Measurements from ENCODE around the gene PLEKHJ1. TPM values are rescaled to one million over a fixed set of nuclear protein-coding genes. Genes with fewer than 3 reads are reported as not detected.

Gene PLEKHJ1
- total and polyA plus RNA-seq, 4 donors, result 24.9 to 56.2 (median 44.3) TPM

DNA sequence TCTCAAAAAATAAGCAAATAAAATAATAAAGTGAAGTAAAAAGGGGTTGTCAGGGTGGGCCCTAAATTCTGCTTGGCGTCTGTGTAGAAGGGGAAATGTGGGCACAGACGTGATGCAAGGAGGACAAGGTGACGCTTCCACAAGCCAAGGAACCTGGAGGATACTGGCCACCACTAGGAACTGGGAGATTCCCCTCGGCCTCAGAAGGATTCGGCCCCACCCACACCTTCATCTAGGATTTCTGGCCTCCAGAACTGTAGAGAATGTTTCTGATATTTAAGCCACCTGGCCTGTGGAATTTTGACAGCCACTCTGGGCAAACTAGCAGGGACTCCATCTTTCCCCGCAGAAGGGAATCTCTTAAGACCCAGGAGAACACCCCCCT is 1.1 kb downstream of the PLEKHJ1 start:
- WGBS, 2 donors, result 60 to 61% methylated on average over 6 of the region's 6 CpGs
- Histone ChIP-seq H3K9me3 (ENCODE audit: control insufficient read depth, low read length) (no peaks in the 10 kb centered on the region), H3K4me1 (ENCODE audit: control insufficient read depth in 1 of 2, insufficient read depth in 2 of 2, low read length in 2 of 2) (no peaks in the 10 kb centered on the region), H3K27me3 (ENCODE audit: control insufficient read depth in 1 of 2, insufficient read depth in 2 of 2, low read length in 1 of 2) (no peaks in the 10 kb centered on the region), H3K27ac (ENCODE audit: low read depth in 1 of 2, low read length in 2 of 2) (no peak overlapping the region), H3K4me3 (ENCODE audit: low read length in 2 of 2) (peak overlapping the region; percentile 85 to 94), H3K36me3 (ENCODE audit: control insufficient read depth in 1 of 2, insufficient read depth in 2 of 2, low read length in 1 of 2) (peaks cover 0 to 2% of the 10 kb centered on the region in 2 donors)
- ATAC-seq (ENCODE audit: low FRiP score) (no peak), DNase-seq (no peak)
- intact Hi-C loops (cut with DNase I), result loop anchor here (5.0 kb wide), 4 partner anchors 37 to 157 kb away; partner anchors contain the start of gene DOT1L (in 1 of the 2)

DNA sequence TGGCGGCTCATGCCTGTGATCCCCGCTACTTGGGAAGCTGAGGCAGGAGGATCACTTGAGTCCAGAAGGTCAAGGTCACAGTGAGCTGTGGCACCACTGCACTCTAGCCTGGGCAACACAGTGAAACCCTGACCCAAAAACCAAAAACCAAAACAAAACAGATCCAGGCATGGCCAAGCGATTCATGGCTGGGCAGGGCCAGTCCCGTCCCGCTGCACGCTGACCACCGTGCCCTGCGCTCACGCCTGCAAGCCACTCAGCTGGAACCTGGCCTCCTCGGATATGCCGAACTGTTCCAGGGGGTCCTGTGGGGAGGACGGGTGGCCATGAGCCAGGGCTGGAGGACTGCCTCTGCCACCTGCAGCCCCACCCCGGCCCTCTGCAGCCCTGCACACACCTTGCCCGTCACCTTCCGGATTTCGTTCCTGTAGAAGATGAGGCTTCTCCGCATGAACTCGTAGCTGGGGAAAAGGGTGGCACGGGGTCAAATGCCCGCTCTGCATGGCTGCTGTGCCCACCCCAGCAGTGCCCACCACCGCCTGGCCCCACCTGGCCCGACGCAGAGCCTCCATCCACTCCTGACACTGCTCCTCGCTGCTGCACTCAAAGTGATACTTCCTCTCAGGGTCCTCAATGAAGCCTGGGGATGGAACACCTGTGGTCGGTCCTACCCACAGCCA is 2.4 kb downstream of the PLEKHJ1 start:
- WGBS, 2 donors, result 91 to 92% methylated on average over 25 of the region's 25 CpGs
- intact Hi-C loops (cut with DNase I), result loop anchor here in 1 of 2 donors (5.0 kb wide), 1 partner anchor 71 kb away; the partner anchor contains the start of gene DOT1L
- Histone ChIP-seq H3K4me1 (ENCODE audit: control insufficient read depth in 1 of 2, insufficient read depth in 2 of 2, low read length in 2 of 2) (no peaks in the 10 kb centered on the region), H3K27me3 (ENCODE audit: control insufficient read depth in 1 of 2, insufficient read depth in 2 of 2, low read length in 1 of 2) (no peaks in the 10 kb centered on the region), H3K4me3 (ENCODE audit: low read length in 2 of 2) (no peak overlapping the region), H3K9me3 (ENCODE audit: control insufficient read depth, low read length) (no peaks in the 10 kb centered on the region), H3K27ac (ENCODE audit: low read depth in 1 of 2, low read length in 2 of 2) (no peak overlapping the region), H3K36me3 (ENCODE audit: control insufficient read depth in 1 of 2, insufficient read depth in 2 of 2, low read length in 1 of 2) (peaks cover 0 to 2% of the 10 kb centered on the region in 2 donors)
- ATAC-seq (ENCODE audit: low FRiP score), result no peak
- DNase-seq, result no peak

DNA sequence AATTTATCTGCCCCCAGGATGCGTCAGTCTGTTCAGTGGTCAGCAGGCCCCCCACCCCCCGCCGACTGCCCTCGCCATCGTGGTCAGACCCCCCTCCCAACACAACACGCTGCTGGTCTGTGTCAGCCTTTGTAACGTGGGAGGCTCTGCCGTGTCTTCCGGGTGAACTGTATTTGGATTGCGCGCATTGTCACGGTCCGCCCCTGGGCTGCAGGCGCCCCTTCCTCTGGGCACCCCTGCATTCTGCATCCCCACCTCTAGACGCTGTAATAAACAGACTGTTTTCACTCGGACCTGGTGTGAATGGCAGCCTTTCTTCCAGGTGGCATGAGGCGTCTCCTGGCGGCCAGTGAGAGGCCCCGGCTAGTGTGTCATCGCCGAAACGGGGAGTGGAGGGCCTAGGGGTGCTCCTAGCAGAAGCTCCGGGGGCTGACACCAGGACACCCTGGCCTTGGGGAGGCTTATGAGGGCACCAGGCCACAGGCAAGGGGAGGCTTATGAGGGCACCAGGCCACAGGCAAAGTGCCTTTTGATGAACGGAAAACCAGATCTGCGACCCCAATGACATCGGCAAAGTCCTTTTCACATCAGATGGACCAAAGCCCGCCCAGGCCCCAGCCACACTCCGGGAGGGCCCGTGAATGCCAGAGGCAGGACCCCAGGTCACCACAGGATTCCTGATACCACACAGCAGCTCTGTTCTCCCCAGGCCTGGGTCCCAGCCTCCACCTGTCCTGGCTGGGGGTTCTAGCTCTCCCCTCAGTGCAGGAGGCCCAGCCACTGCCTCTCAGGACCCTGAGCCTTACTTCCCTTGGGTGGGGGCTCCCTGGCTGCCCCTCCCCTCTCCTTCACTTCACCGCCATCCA is 3.6 kb downstream of the PLEKHJ1 start:
- Histone ChIP-seq H3K27me3 (ENCODE audit: control insufficient read depth in 1 of 2, insufficient read depth in 2 of 2, low read length in 1 of 2) (no peaks in the 10 kb centered on the region), H3K27ac (ENCODE audit: low read depth in 1 of 2, low read length in 2 of 2) (no peak overlapping the region), H3K4me1 (ENCODE audit: control insufficient read depth in 1 of 2, insufficient read depth in 2 of 2, low read length in 2 of 2) (no peaks in the 10 kb centered on the region), H3K4me3 (ENCODE audit: low read length in 2 of 2) (no peak overlapping the region), H3K9me3 (ENCODE audit: control insufficient read depth, low read length) (no peaks in the 10 kb centered on the region), H3K36me3 (ENCODE audit: control insufficient read depth in 1 of 2, insufficient read depth in 2 of 2, low read length in 1 of 2) (peaks cover 0 to 2% of the 10 kb centered on the region in 2 donors)
- 83 to 84% methylated on average over 30 of the region's 30 CpGs for WGBS, 2 donors
- no peak for DNase-seq
- no peak for ATAC-seq (ENCODE audit: low FRiP score)
- intact Hi-C loops (cut with DNase I), result loop anchor here in 1 of 2 donors (5.0 kb wide), 1 partner anchor 70 kb away; the partner anchor contains the start of gene DOT1L

DNA sequence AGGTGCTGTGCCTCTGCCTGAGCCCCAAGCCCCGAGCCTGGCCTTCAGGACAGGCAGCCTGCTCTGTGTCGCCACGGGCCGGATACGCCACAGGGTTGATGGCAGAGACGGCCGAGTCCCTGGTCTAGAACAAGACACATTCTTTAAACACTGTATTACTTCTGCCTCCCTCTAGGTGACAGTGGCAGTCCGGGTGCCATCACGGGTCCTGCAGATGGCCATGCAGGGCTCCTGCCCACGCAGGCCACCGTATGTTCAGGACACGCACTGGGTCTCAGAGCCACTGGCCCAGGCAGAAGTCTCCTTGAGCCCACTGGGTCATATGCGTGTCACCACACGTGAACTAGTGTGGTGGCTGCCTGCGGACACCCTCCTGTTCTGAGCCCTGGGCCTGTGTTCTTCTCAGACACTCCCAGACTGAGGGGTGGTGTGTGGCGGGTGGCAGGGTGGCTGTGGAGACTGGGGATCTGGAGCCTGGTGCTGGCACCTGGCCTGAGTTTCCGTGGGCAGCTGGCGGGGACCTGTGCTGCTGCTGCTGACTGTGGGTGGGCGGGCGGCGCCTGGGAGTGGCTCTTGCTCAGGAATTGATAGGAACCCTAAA is 4.4 kb downstream of the PLEKHJ1 start:
- ATAC-seq (ENCODE audit: low FRiP score), result no peak
- Histone ChIP-seq H3K4me3 (ENCODE audit: low read length in 2 of 2) (no peak overlapping the region), H3K27ac (ENCODE audit: low read depth in 1 of 2, low read length in 2 of 2) (no peak overlapping the region), H3K36me3 (ENCODE audit: control insufficient read depth in 1 of 2, insufficient read depth in 2 of 2, low read length in 1 of 2) (peaks cover 0 to 2% of the 10 kb centered on the region in 2 donors), H3K4me1 (ENCODE audit: control insufficient read depth in 1 of 2, insufficient read depth in 2 of 2, low read length in 2 of 2) (no peaks in the 10 kb centered on the region), H3K9me3 (ENCODE audit: control insufficient read depth, low read length) (no peaks in the 10 kb centered on the region), H3K27me3 (ENCODE audit: control insufficient read depth in 1 of 2, insufficient read depth in 2 of 2, low read length in 1 of 2) (no peaks in the 10 kb centered on the region)
- no peak for DNase-seq
- 68 to 69% methylated on average over 21 of the region's 21 CpGs for WGBS, 2 donors
- intact Hi-C loops (cut with DNase I), result loop anchor here in 1 of 2 donors (5.0 kb wide), 1 partner anchor 69 kb away; the partner anchor contains the start of gene DOT1L

DNA sequence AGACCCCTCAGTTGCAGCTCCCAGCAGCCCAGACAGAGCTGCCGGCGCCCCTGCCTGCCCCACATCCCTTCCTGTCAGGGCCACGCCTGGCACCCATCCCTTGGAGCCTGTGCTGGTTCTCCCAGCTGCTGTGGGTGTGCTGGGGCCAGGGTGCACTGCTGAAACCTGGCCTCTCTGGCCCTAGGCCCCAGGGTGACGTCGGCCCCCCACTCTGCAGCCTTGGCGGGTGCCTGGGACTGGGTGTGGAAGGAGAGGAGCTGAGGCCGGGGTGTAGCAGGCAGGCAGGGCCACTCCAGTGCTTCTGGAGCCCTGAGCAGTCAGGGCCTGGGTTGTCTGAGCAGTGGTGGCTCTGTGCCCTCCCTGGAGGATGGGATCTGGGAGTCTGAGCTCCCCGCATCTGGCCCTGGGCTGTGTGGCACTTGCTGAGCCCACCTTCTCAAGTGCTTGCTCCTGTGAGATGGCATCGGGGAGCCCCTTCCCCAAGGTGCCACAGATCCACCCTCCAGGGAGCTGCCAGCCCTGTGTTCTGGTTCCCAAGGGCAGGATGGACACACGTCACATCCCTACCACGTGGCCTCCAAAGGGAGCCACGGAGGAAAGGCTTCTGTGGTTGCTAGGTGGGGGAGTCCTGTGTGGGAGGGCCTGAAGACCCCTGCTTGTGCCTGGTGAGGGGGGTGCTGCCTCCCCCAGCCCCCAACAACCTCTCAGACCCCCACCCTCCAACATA is 5.2 kb downstream of the PLEKHJ1 start:
- ATAC-seq (ENCODE audit: low FRiP score) (no peak), DNase-seq (no peak)
- H3K36me3 ChIP-seq (ENCODE audit: control insufficient read depth in 1 of 2, insufficient read depth in 2 of 2, low read length in 1 of 2), result peaks cover 0 to 6% of the 10 kb centered on the region in 2 donors
- H3K4me3 ChIP-seq (ENCODE audit: low read length in 2 of 2), result no peak overlapping the region
- no peaks in the 10 kb centered on the region for H3K4me1 ChIP-seq (ENCODE audit: control insufficient read depth in 1 of 2, insufficient read depth in 2 of 2, low read length in 2 of 2)
- no peak overlapping the region for H3K27ac ChIP-seq (ENCODE audit: low read depth in 1 of 2, low read length in 2 of 2)
- intact Hi-C loops (cut with DNase I), result loop anchor here in 1 of 2 donors (5.0 kb wide), 1 partner anchor 69 kb away; the partner anchor contains the start of gene DOT1L
- no peaks in the 10 kb centered on the region for H3K9me3 ChIP-seq (ENCODE audit: control insufficient read depth, low read length)
- 65 to 66% methylated on average over 10 to 12 of the region's 12 CpGs for WGBS, 2 donors
- H3K27me3 ChIP-seq (ENCODE audit: control insufficient read depth in 1 of 2, insufficient read depth in 2 of 2, low read length in 1 of 2), result no peaks in the 10 kb centered on the region

DNA sequence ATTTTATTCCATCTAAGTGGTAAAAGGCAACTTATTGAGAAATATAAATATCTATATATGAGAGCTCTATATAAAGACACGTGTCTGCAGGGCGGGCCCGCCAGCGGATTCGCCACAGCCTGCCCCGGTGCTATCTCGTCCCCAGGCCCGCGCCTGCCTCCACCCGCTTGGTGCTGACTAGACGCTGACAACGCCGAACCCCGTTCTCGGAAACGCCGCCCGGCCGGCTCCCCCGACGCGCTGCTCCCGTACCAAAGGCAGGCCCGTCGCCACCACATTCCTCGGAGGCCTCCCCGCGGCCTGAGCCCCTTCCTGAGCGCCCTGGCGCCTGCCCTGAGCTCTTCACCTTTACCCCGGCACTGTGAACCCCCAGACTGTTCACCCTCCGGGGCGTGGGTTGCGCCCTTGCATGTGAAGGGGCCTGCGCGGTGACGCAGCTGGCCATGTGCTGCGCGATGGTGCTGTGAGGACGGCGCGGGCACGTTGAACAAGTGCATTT is 6.0 kb downstream of the PLEKHJ1 start:
- intact Hi-C loops (cut with DNase I), result loop anchor here in 1 of 2 donors (5.0 kb wide), 1 partner anchor 68 kb away; the partner anchor contains the start of gene DOT1L
- H3K36me3 ChIP-seq (ENCODE audit: control insufficient read depth in 1 of 2, insufficient read depth in 2 of 2, low read length in 1 of 2), result peaks cover 0 to 6% of the 10 kb centered on the region in 2 donors

DNA sequence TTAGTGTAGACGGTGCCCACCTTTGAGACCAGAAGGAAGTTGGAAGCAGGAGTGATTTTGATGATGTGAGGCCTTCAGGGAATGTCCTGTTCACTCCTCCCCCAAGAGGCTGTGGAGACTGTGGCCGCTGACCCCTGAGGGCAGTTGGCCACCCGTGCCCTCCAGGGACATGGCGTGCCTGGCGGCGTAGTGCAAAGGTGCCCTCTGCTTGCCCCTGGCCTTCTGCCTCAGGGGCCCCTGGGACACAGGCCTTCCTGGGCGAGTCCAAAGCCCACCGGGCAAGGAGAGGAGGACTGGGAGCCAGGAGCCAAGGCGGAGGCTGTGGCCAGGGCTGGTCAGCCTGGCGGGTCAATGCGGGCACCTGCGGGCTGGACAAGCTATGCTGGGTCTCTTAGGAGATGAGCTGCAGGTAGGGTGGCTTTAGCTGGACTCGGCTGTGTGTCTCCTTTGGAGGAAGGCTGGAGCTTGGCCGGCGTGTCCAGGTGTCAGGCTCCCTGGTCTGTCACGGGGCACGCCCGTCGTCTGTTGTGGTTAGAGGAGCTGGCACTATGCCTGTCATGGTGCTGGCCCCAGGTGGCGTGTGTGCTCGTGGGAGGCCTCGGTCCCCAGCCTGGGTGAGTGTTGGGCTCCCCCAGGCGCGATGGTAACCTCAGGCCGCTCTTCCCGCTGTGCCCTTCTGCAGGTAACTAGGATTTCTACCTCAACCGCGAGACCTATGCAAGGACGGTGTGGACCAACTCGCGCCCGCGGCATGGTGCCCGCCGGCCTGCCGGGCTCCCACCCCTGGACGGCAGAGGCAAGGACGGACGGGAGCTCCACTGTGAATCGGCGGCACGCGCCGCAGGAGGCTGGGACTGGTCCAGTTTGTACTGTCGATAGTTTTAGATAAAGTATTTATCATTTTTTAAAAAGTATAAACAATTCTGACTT is 6.8 kb downstream of the PLEKHJ1 start:
- intact Hi-C loops (cut with DNase I), result loop anchor here in 1 of 2 donors (5.0 kb wide), 1 partner anchor 67 kb away; the partner anchor contains the start of gene DOT1L
- H3K4me1 ChIP-seq (ENCODE audit: control insufficient read depth in 1 of 2, insufficient read depth in 2 of 2, low read length in 2 of 2), result no peaks in the 10 kb centered on the region
- DNase-seq (no peak), ATAC-seq (ENCODE audit: low FRiP score) (no peak)
- H3K4me3 ChIP-seq (ENCODE audit: low read length in 2 of 2), result no peak overlapping the region
- 92 to 93% methylated on average over 45 of the region's 45 CpGs for WGBS, 2 donors
- peaks cover 0 to 6% of the 10 kb centered on the region in 2 donors for H3K36me3 ChIP-seq (ENCODE audit: control insufficient read depth in 1 of 2, insufficient read depth in 2 of 2, low read length in 1 of 2)
- H3K9me3 ChIP-seq (ENCODE audit: control insufficient read depth, low read length), result no peaks in the 10 kb centered on the region
- no peak overlapping the region for H3K27ac ChIP-seq (ENCODE audit: low read depth in 1 of 2, low read length in 2 of 2)
- H3K27me3 ChIP-seq (ENCODE audit: control insufficient read depth in 1 of 2, insufficient read depth in 2 of 2, low read length in 1 of 2), result no peaks in the 10 kb centered on the region

More for the DNA sequence above, 6.0 kb downstream of the PLEKHJ1 start:
- H3K9me3 ChIP-seq (ENCODE audit: control insufficient read depth, low read length), result no peaks in the 10 kb centered on the region
- no peaks in the 10 kb centered on the region for H3K27me3 ChIP-seq (ENCODE audit: control insufficient read depth in 1 of 2, insufficient read depth in 2 of 2, low read length in 1 of 2)
- ATAC-seq (ENCODE audit: low FRiP score) (no peak), DNase-seq (no peak)
- H3K4me1 ChIP-seq (ENCODE audit: control insufficient read depth in 1 of 2, insufficient read depth in 2 of 2, low read length in 2 of 2), result no peaks in the 10 kb centered on the region
- no peak overlapping the region for H3K27ac ChIP-seq (ENCODE audit: low read depth in 1 of 2, low read length in 2 of 2)
- no peak overlapping the region for H3K4me3 ChIP-seq (ENCODE audit: low read length in 2 of 2)
- WGBS, 2 donors, result 92 to 93% methylated on average over 43 of the region's 43 CpGs
